HEK293 (cell line): Measurements from ENCODE around the gene CISH.
A peak's percentile ranks its signal among the peaks of the same experiment; 100 is the strongest.

ENCODE experiments used
- CTCF ChIA-PET: fragments of 350-600 bp; formaldehyde crosslinking; extraction: SDS; loops from one replicate; lab custom pipeline; 2021; ENCODE audit warnings: antibody characterized with exemption; lab: Yijun Ruan, JAX
- POLR2A ChIA-PET: fragments of 300-600 bp; formaldehyde crosslinking; extraction: SDS; loops from one replicate; lab custom pipeline; 2020; ENCODE audit warnings: antibody characterized with exemption, inconsistent platforms; lab: Yijun Ruan, JAX
- H3K27ac ChIP-seq: fragments of 200-500 bp; sonication (Bioruptor generic); 2 replicates; pipeline ENCODE4 v1.5.1; 2014; ENCODE audit warnings: low read depth, low read length, control low read depth, inconsistent platforms; ENCODE audit errors: extremely low read depth
- H3K36me3 ChIP-seq, 2 experiments: fragments of 200-500 bp in 1 of 2; sonication (Bioruptor generic) in 1 of 2; 1 replicate in 1 of 2; 2 replicates in 1 of 2; pipeline ENCODE4 v1.5.1; 2014 to 2017; ENCODE audit warnings: inconsistent platforms in 2 of 2, low read length in 2 of 2; ENCODE audit not compliant: control insufficient read depth in 2 of 2, insufficient read depth in 1 of 2
- H3K4me1 ChIP-seq: fragments of 200-500 bp; sonication (Bioruptor generic); 2 replicates; pipeline ENCODE4 v1.5.1; 2014; ENCODE audit warnings: mild to moderate bottlenecking, low read length, inconsistent platforms; ENCODE audit not compliant: control insufficient read depth, insufficient read depth
- H3K4me3 ChIP-seq: 2 replicates; pipeline ENCODE4 v1.5.1; 2011; ENCODE audit warnings: low read depth, mild to moderate bottlenecking, control low read depth, low read length, moderate library complexity
- H3K9me3 ChIP-seq: fragments of 200-500 bp; sonication (Bioruptor generic); 2 replicates; pipeline ENCODE4 v1.5.1; 2014; ENCODE audit warnings: low read depth, low read length, inconsistent platforms; ENCODE audit not compliant: control insufficient read depth, insufficient read depth
- BCL6B ChIP-seq: fragments of 450-650 bp; formaldehyde crosslinking; IDR thresholded peaks from 2 replicates; pipeline ENCODE4 v1.5.1; 2017; ENCODE audit warnings: missing biosample characterization, missing genetic modification characterization
- CTCF ChIP-seq: fragments of 450-650 bp; formaldehyde crosslinking; IDR thresholded peaks from 2 replicates; pipeline ENCODE4 v1.5.1; 2016; ENCODE audit warnings: missing biosample characterization, missing genetic modification characterization
- GLIS1 ChIP-seq: fragments of 450-650 bp; formaldehyde crosslinking; IDR thresholded peaks from 2 replicates; pipeline ENCODE4 v1.5.1; 2016; ENCODE audit warnings: missing biosample characterization, missing genetic modification characterization
- KLF8 ChIP-seq: fragments of 450-650 bp; formaldehyde crosslinking; IDR thresholded peaks from 2 replicates; pipeline ENCODE4 v1.5.1; 2016; ENCODE audit warnings: missing biosample characterization, missing genetic modification characterization
- PATZ1 ChIP-seq: fragments of 450-650 bp; formaldehyde crosslinking; IDR thresholded peaks from 2 replicates; pipeline ENCODE4 v1.5.1; 2016; ENCODE audit warnings: missing biosample characterization, missing genetic modification characterization
- PRDM10 ChIP-seq: fragments of 450-650 bp; formaldehyde crosslinking; IDR thresholded peaks from 2 replicates; pipeline ENCODE4 v1.5.1; 2016; ENCODE audit warnings: missing biosample characterization, missing genetic modification characterization
- SCRT2 ChIP-seq: fragments of 450-650 bp; formaldehyde crosslinking; IDR thresholded peaks from 2 replicates; pipeline ENCODE4 v1.5.1; 2016; ENCODE audit warnings: missing biosample characterization, missing genetic modification characterization
- SP2 ChIP-seq: fragments of 450-650 bp; formaldehyde crosslinking; IDR thresholded peaks from 2 replicates; pipeline ENCODE4 v1.5.1; 2016; ENCODE audit warnings: missing biosample characterization, missing genetic modification characterization
- ZBTB10 ChIP-seq: fragments of 450-650 bp; formaldehyde crosslinking; IDR thresholded peaks from 2 replicates; pipeline ENCODE4 v1.5.1; 2016; ENCODE audit warnings: missing biosample characterization, missing genetic modification characterization
- ZBTB48 ChIP-seq: fragments of 450-650 bp; formaldehyde crosslinking; IDR thresholded peaks from 2 replicates; pipeline ENCODE4 v1.5.1; 2016; ENCODE audit warnings: missing biosample characterization, missing genetic modification characterization
- ZEB2 ChIP-seq: fragments of 450-650 bp; formaldehyde crosslinking; IDR thresholded peaks from 2 replicates; pipeline ENCODE4 v1.5.1; 2016; ENCODE audit warnings: missing biosample characterization, missing genetic modification characterization
- ZFP41 ChIP-seq: fragments of 450-650 bp; formaldehyde crosslinking; IDR thresholded peaks from 2 replicates; pipeline ENCODE4 v1.5.1; 2016; ENCODE audit warnings: missing biosample characterization, missing genetic modification characterization, borderline replicate concordance
- ZNF174 ChIP-seq: fragments of 450-650 bp; formaldehyde crosslinking; IDR thresholded peaks from 2 replicates; pipeline ENCODE4 v1.5.0; 2017; ENCODE audit warnings: missing biosample characterization, mild to moderate bottlenecking, missing genetic modification characterization
- ZNF223 ChIP-seq: fragments of 450-650 bp; formaldehyde crosslinking; IDR thresholded peaks from 2 replicates; pipeline ENCODE4 v1.5.1; 2016; ENCODE audit warnings: missing biosample characterization, missing genetic modification characterization
- ZNF335 ChIP-seq: fragments of 450-650 bp; formaldehyde crosslinking; conservative IDR thresholded peaks from 2 replicates; pipeline ENCODE4 v1.5.1; 2016; ENCODE audit warnings: missing biosample characterization, missing genetic modification characterization
- ZNF354C ChIP-seq: fragments of 450-650 bp; formaldehyde crosslinking; IDR thresholded peaks from 2 replicates; pipeline ENCODE4 v1.5.1; 2016; ENCODE audit warnings: missing biosample characterization, missing genetic modification characterization, low read depth, borderline replicate concordance
- ZNF398 ChIP-seq: fragments of 450-650 bp; formaldehyde crosslinking; IDR thresholded peaks from 2 replicates; pipeline ENCODE4 v1.5.1; 2017; ENCODE audit warnings: missing biosample characterization, missing genetic modification characterization
- ZNF624 ChIP-seq: fragments of 450-650 bp; formaldehyde crosslinking; IDR thresholded peaks from 2 replicates; pipeline ENCODE4 v1.5.1; 2017; ENCODE audit warnings: missing biosample characterization, missing genetic modification characterization

CISH gene

DNA sequence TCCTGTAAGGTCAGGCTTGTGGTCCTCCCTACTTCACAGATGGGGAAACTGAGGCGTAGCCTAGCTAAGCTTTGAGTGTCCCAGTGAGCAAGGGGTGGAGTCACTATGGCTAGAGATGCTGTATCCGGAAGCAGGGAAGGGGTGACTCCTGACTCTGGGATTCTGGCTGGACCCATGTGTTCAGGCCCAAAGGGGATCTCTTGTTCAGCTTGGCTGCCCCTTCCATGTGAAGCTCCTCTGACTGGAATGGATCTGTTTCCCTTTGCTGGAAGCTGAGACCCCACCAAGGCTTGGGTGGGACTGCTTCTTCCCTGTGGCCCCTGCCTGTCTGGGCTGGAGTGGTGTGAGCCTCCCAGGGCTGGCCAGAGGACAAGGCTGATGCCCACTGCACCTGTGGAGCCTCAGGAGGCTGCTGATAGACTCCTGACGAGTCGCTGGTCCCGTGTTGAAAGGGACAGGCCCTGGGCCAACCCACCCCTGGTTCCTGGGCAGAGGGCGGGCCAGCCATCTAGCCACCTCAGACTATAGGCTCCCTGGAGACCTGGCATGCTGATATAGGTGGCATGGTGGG lies 6.4 kb upstream of the CISH start:
- H3K9me3 ChIP-seq = no peaks in the 10 kb centered on the region
- no peak overlapping the region; the same call in 1 of the 2 replicates for H3K27ac ChIP-seq
- peaks cover 0 to 22% of the 10 kb centered on the region in 2 experiments; a peak in 1 of 3 replicates for H3K36me3 ChIP-seq
- peak overlapping the region; percentile 78 for H3K4me3 ChIP-seq
- CTCF ChIA-PET = interaction anchor here (1.1 to 3.8 kb wide), 4 partner anchors 9 to 46 kb away, joined by 3 to 61 read pairs (median 6); no protein-coding TSS in a partner anchor
- POLR2A ChIA-PET = interaction anchor here (2.5 kb wide), 1 partner anchor 767 kb away, joined by 9 read pairs; the partner anchor contains the start of gene MANF
- no peak for TF ChIP-seq ZBTB48 (tag by site-specific recombination)
- no peak for TF ChIP-seq ZNF223 (tag by site-specific recombination)
- no peak for TF ChIP-seq ZNF624 (tag by site-specific recombination)
- TF ChIP-seq SCRT2 = peak; percentile 75
- TF ChIP-seq ZBTB10 (tag by site-specific recombination) = no peak
- peak; percentile 90 for TF ChIP-seq PRDM10
- TF ChIP-seq ZFP41 (tag by site-specific recombination) = no peak
- TF ChIP-seq BCL6B (tag by site-specific recombination) = no peak
- TF ChIP-seq SP2 (tag by site-specific recombination) = peak; percentile 31
- 0 out of 2 replicates have a peak, but pooled peaks cover 2% of the 10 kb centered on the region for H3K4me1 ChIP-seq

- ChIA-PET CTCF (interaction anchor here (0.5 to 6.2 kb wide), 16 partner anchors 9 to 1102 kb away, joined by 3 to 139 read pairs (median 6); partner anchors contain the start of gene HEMK1), POLR2A (interaction anchor here (0.7 to 2.5 kb wide), 8 partner anchors 15 to 779 kb away, joined by 3 to 9 read pairs (median 3); partner anchors contain the start of gene MANF)
- H3K9me3 ChIP-seq = no peaks in the 10 kb centered on the region
- H3K27ac ChIP-seq = peak within 1 kb of the TSS; percentile 84
- 0 out of 2 replicates have a peak, but pooled peaks cover 2% of the 10 kb centered on the region for H3K4me1 ChIP-seq
- H3K36me3 ChIP-seq = peaks cover 0 to 16% of the 10 kb centered on the region in 2 experiments; a peak in 1 of 3 replicates
- H3K4me3 ChIP-seq = peak within 1 kb of the TSS; percentile 78
- TF ChIP-seq ZNF398 (tag by site-specific recombination) (peak; percentile 85), ZNF174 (no peak), ZEB2 (tag by site-specific recombination) (0 out of 2 replicates have a peak, but pooled peaks have one; percentile 37), PATZ1 (0 out of 2 replicates have a peak, but pooled peaks have one; percentile 35), ZNF354C (tag by site-specific recombination) (no peak), CTCF (tag by site-specific recombination) (peak; percentile 46; the same call in 1 of the 2 replicates), KLF8 (tag by site-specific recombination) (peak; percentile 28; the same call in 1 of the 2 replicates), ZNF335 (tag by site-specific recombination) (peak; percentile 55; the same call in 1 of the 2 replicates), GLIS1 (peak; percentile 33)
Measured at GRCh38 chr3:50617096-50617791, 5.7 kb upstream of the CISH start, which contains the start of gene MAPKAPK3. TSS of gene MAPKAPK3 (plus strand) at chr3:50617151. CDS start at chr3:50617566, 415 bp downstream.
